ENCODE results near the gene SIRT4.
"Not testable (repeated sequence)": the region's sequence is repeated elsewhere in the genome, so short reads cannot be mapped to it uniquely, and the experiment has no call there.

The SIRT4 gene

GRCh38 chr12:120278137-120279069 lies 23.7 kb upstream of the SIRT4 start:
- DNase-seq: no peak

- DNase-seq: no peak
Measured at GRCh38 chr12:120283318-120283717, 18.8 kb upstream of the SIRT4 start.

- DNase-seq: no peak
Measured at GRCh38 chr12:120284381-120284780, 17.7 kb upstream of the SIRT4 start.

- no peak for DNase-seq
Measured at GRCh38 chr12:120286768-120287490, 15.2 kb upstream of the SIRT4 start.

- no peak for DNase-seq
Measured at GRCh38 chr12:120287491-120287890, 14.6 kb upstream of the SIRT4 start.

- DNase-seq: peak; percentile 68
Measured at GRCh38 chr12:120290609-120291305, 11.4 kb upstream of the SIRT4 start.

GRCh38 chr12:120292411-120292660 lies 9.8 kb upstream of the SIRT4 start:
- no peak for DNase-seq

GRCh38 chr12:120292661-120293531 lies 9.2 kb upstream of the SIRT4 start, which contains the start of gene RNU4-1:
RNU4-1 (minus strand) TSS chr12:120293237.
- peak; percentile 69 for DNase-seq

GRCh38 chr12:120314220-120314619 lies 12.1 kb downstream of the SIRT4 start:
- no peak for DNase-seq

- DNase-seq: no peak
Measured at GRCh38 chr12:120316798-120317223, 14.7 kb downstream of the SIRT4 start.

GRCh38 chr12:120317224-120318105 lies 15.3 kb downstream of the SIRT4 start:
- peak; percentile 95 for DNase-seq

- DNase-seq: no peak
Measured at GRCh38 chr12:120321382-120322202, 19.5 kb downstream of the SIRT4 start.

- no peak for DNase-seq
Measured at GRCh38 chr12:120323772-120324171, 21.7 kb downstream of the SIRT4 start.

- no peak for DNase-seq
Measured at GRCh38 chr12:120324841-120325417, 22.8 kb downstream of the SIRT4 start.

- DNase-seq: no peak
Measured at GRCh38 chr12:120327593-120327992, 25.5 kb downstream of the SIRT4 start, which contains the start of gene PLA2G1B. PLA2G1B (minus strand) TSS chr12:120327779; CDS start chr12:120327753, 26 bp downstream.

- no peak for DNase-seq
Measured at GRCh38 chr12:120328228-120328627, 26.1 kb downstream of the SIRT4 start.

- no peak for DNase-seq
Measured at GRCh38 chr12:120331390-120331789, 29.3 kb downstream of the SIRT4 start.

GRCh38 chr12:120332041-120332440 lies 29.9 kb downstream of the SIRT4 start:
- DNase-seq: no peak

- DNase-seq: no peak
Measured at GRCh38 chr12:120332523-120332922, 30.4 kb downstream of the SIRT4 start.

GRCh38 chr12:120335447-120335846 lies 33.3 kb downstream of the SIRT4 start:
- DNase-seq: not testable (repeated sequence)
